PC-3 (cell line): ENCODE data around the gene NOL4.

Experiments used
- EZH2 ChIP-seq: fragments of 300-600 bp; sonication (generic); IDR thresholded peaks from one replicate; pipeline ENCODE4 v1.6.1; 2017; ENCODE audit warnings: antibody characterized with exemption, mild to moderate bottlenecking, low read length; ENCODE audit not compliant: unreplicated experiment
- EZH2phosphoT487 ChIP-seq: fragments of 300-600 bp; sonication (generic); IDR thresholded peaks from 2 replicates; pipeline ENCODE4 v1.6.1; 2018; ENCODE audit warnings: mild to moderate bottlenecking, antibody characterized with exemption, low read length, borderline replicate concordance
- TF ChIP-seq, protein P1 (sequence below): fragments of 300-600 bp; sonication (generic); conservative IDR thresholded peaks from 2 replicates; pipeline ENCODE4 v1.5.1; 2017; ENCODE audit warnings: antibody characterized with exemption, low read depth, mild to moderate bottlenecking, low read length

DNA sequence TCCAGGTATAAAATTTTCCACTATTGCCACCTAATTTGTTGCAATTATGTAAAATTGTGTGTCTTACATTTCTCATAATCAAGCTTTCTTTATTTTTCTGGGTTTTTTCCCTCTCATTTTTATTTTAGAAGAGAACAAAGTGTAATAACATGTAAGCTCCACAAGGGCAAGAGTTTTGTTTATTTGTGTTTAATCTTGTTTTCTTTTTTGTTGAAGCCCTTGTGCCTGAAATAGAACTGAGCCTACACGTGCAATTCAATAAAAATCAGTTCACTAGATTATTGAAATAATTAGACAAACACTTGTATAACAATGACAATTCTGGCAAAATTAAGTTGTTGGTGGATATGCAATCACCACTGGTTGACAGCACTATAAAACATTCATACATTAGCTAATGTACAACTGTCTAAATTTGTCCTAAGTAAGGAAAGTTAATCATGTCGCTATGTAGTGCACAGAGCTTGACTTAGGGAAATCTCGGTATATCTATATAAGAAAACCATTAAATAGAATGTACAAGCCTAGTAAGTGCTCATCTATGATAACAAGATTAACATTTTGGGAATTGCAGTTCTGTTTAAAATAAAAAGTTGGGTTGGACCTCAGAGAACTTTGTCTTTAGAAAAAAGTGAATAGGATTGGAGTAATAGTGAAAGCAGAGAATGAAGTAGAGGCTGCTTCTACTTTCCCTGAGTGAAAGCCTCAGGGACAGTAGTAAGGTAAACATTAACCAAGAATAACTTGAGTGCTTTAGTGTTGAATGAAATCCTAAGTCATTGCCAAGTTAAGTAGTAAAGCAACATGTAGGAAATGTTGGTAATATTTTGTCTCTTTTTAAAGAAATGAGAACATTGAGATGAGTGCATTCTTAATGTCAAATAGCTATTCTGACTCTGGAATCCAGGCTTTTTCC, 37.4 kb upstream of the NOL4 start:
- TF ChIP-seq, protein P1, sequence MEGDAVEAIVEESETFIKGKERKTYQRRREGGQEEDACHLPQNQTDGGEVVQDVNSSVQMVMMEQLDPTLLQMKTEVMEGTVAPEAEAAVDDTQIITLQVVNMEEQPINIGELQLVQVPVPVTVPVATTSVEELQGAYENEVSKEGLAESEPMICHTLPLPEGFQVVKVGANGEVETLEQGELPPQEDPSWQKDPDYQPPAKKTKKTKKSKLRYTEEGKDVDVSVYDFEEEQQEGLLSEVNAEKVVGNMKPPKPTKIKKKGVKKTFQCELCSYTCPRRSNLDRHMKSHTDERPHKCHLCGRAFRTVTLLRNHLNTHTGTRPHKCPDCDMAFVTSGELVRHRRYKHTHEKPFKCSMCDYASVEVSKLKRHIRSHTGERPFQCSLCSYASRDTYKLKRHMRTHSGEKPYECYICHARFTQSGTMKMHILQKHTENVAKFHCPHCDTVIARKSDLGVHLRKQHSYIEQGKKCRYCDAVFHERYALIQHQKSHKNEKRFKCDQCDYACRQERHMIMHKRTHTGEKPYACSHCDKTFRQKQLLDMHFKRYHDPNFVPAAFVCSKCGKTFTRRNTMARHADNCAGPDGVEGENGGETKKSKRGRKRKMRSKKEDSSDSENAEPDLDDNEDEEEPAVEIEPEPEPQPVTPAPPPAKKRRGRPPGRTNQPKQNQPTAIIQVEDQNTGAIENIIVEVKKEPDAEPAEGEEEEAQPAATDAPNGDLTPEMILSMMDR: peak; percentile 11; the same call in 1 of the 2 replicates
- TF ChIP-seq EZH2 (no peak), EZH2phosphoT487 (no peak)
